H9 (cell line): ENCODE data around the gene SLC34A2. TPM values are rescaled to one million over a fixed set of nuclear protein-coding genes. Genes with fewer than 3 reads are reported as not detected.

Source experiments
- DNase-seq: peaks from one replicate; pipeline ENCODE4 v3.0.0-alpha.2; 2017
- H2AFZ ChIP-seq: one replicate; pipeline ENCODE4 v1.6.1; 2013; ENCODE audit warnings: mild to moderate bottlenecking, low read length, control low read depth, moderate library complexity
- H2AK5ac ChIP-seq: 2 replicates; pipeline ENCODE4 v1.6.1; 2013; ENCODE audit warnings: low read length, control low read depth, mixed read lengths; ENCODE audit not compliant: insufficient read length
- H2BK120ac ChIP-seq: one replicate; pipeline ENCODE4 v1.6.1; 2013; ENCODE audit warnings: low read depth, mild to moderate bottlenecking, low read length, control low read depth, inconsistent platforms; ENCODE audit not compliant: poor library complexity, severe bottlenecking
- H2BK12ac ChIP-seq: 2 replicates; pipeline ENCODE4 v1.6.1; 2013; ENCODE audit warnings: low read length, control low read depth, mixed read lengths, low read depth; ENCODE audit not compliant: insufficient read length
- H2BK15ac ChIP-seq: 2 replicates; pipeline ENCODE4 v1.6.1; 2013; ENCODE audit warnings: low read depth, low read length, control low read depth
- H2BK20ac ChIP-seq: one replicate; pipeline ENCODE4 v1.6.1; 2013; ENCODE audit warnings: low read depth, mild to moderate bottlenecking, low read length, control low read depth, inconsistent platforms; ENCODE audit not compliant: poor library complexity, severe bottlenecking
- H2BK5ac ChIP-seq: 2 replicates; pipeline ENCODE4 v1.6.1; 2013; ENCODE audit warnings: low read length, control low read depth, mixed read lengths; ENCODE audit not compliant: insufficient read length
- H3K14ac ChIP-seq: 2 replicates; pipeline ENCODE4 v1.6.1; 2013; ENCODE audit warnings: low read length, control low read depth; ENCODE audit not compliant: insufficient read depth
- H3K18ac ChIP-seq: 2 replicates; pipeline ENCODE4 v1.6.1; 2013; ENCODE audit warnings: low read depth, mild to moderate bottlenecking, mixed read lengths, low read length, control low read depth; ENCODE audit not compliant: insufficient read length
- H3K23ac ChIP-seq: 2 replicates; pipeline ENCODE4 v1.6.1; 2013; ENCODE audit warnings: low read length, control low read depth, mixed read lengths, low read depth; ENCODE audit not compliant: insufficient read length
- H3K23me2 ChIP-seq: 2 replicates; pipeline ENCODE4 v1.6.1; 2013; ENCODE audit warnings: low read depth, mild to moderate bottlenecking, mixed read lengths, low read length, control low read depth; ENCODE audit not compliant: insufficient read length, poor library complexity, severe bottlenecking
- H3K27ac ChIP-seq: 2 replicates; pipeline ENCODE4 v1.5.1; 2013; ENCODE audit warnings: low read length, control low read depth, mixed read lengths, low read depth; ENCODE audit not compliant: insufficient read length
- H3K27me3 ChIP-seq: 2 replicates; pipeline ENCODE4 v1.6.1; 2013; ENCODE audit warnings: low read length, control low read depth, inconsistent platforms; ENCODE audit not compliant: insufficient read depth
- H3K4ac ChIP-seq: 2 replicates; pipeline ENCODE4 v1.6.1; 2013; ENCODE audit warnings: low read depth, mild to moderate bottlenecking, control low read depth, inconsistent platforms, low read length, moderate library complexity
- H3K4me1 ChIP-seq: 2 replicates; pipeline ENCODE4 v1.6.1; 2013; ENCODE audit warnings: low read length, control low read depth, inconsistent platforms; ENCODE audit not compliant: insufficient read depth
- H3K4me2 ChIP-seq: 2 replicates; pipeline ENCODE4 v1.6.1; 2013; ENCODE audit warnings: low read length, control low read depth, mixed read lengths; ENCODE audit not compliant: insufficient read length, insufficient read depth
- H3K56ac ChIP-seq: 2 replicates; pipeline ENCODE4 v1.6.1; 2013; ENCODE audit warnings: low read depth, mild to moderate bottlenecking, mixed read lengths, low read length, control low read depth; ENCODE audit not compliant: insufficient read length
- H3K79me1 ChIP-seq: 2 replicates; pipeline ENCODE4 v1.6.1; 2013; ENCODE audit warnings: low read depth, mild to moderate bottlenecking, moderate library complexity, low read length, control low read depth, inconsistent platforms; ENCODE audit not compliant: insufficient read depth, poor library complexity, severe bottlenecking
- H3K79me2 ChIP-seq: 2 replicates; pipeline ENCODE4 v1.6.1; 2013; ENCODE audit warnings: low read length, control low read depth, inconsistent platforms; ENCODE audit not compliant: insufficient read depth
- H3K9ac ChIP-seq: 2 replicates; pipeline ENCODE4 v1.6.1; 2013; ENCODE audit warnings: low read length, control low read depth, mixed read lengths; ENCODE audit not compliant: insufficient read length; ENCODE audit errors: extremely low read depth
- H3K9me3 ChIP-seq: one replicate; pipeline ENCODE4 v1.6.1; 2013; ENCODE audit warnings: low read depth, low read length, inconsistent platforms; ENCODE audit not compliant: control insufficient read depth
- H3T11ph ChIP-seq: one replicate; pipeline ENCODE4 v1.6.1; 2013; ENCODE audit warnings: mild to moderate bottlenecking, low read length, control low read depth, inconsistent platforms
- H4K20me1 ChIP-seq: one replicate; pipeline ENCODE4 v1.6.1; 2013; ENCODE audit not compliant: control insufficient read depth, insufficient read length, insufficient read depth
- H4K5ac ChIP-seq: 2 replicates; pipeline ENCODE4 v1.6.1; 2013; ENCODE audit warnings: low read depth, mild to moderate bottlenecking, mixed read lengths, low read length, control low read depth; ENCODE audit not compliant: insufficient read length
- H4K8ac ChIP-seq: replicated peaks from 2 replicates; pipeline ENCODE4 v1.6.1; 2013; ENCODE audit warnings: low read length, control low read depth, mixed read lengths, low read depth; ENCODE audit not compliant: insufficient read length
- H4K91ac ChIP-seq: 2 replicates; pipeline ENCODE4 v1.6.1; 2013; ENCODE audit warnings: low read depth, mild to moderate bottlenecking, moderate library complexity, mixed read lengths, low read length, control low read depth; ENCODE audit not compliant: insufficient read length
- H3K27ac Mint-ChIP-seq, 3 experiments: 2 replicates in 2 of 3; 3 replicates in 1 of 3; pipeline ENCODE4 v1.8.0; 2020 to 2021; ENCODE audit warnings: mixed read lengths in 3 of 3, mild to moderate bottlenecking in 1 of 3, moderate library complexity in 1 of 3
- H3K27me3 Mint-ChIP-seq: 2 replicates; pipeline ENCODE4 v1.8.0; 2021; ENCODE audit warnings: low read depth, mild to moderate bottlenecking, moderate library complexity, mixed read lengths
- H3K36me3 Mint-ChIP-seq, 3 experiments: 2 replicates in 2 of 3; 3 replicates in 1 of 3; pipeline ENCODE4 v1.8.0; 2020 to 2021; ENCODE audit warnings: low read depth in 3 of 3, mixed read lengths in 3 of 3; ENCODE audit not compliant: insufficient read depth in 1 of 3
- H3K4me1 Mint-ChIP-seq, 2 experiments: 2 replicates each; pipeline ENCODE4 v1.8.0; 2020; ENCODE audit warnings: mixed read lengths in 2 of 2
- H3K4me3 Mint-ChIP-seq, 2 experiments: 2 replicates in 1 of 2; 3 replicates in 1 of 2; pipeline ENCODE4 v1.8.0; 2020 to 2021; ENCODE audit warnings: mild to moderate bottlenecking in 2 of 2, mixed read lengths in 2 of 2, moderate library complexity in 1 of 2
- H3K9me3 Mint-ChIP-seq, 2 experiments: 2 replicates in 1 of 2; 3 replicates in 1 of 2; pipeline ENCODE4 v1.8.0; 2020; ENCODE audit warnings: mild to moderate bottlenecking in 2 of 2, mixed read lengths in 2 of 2, moderate library complexity in 1 of 2
- CTCF ChIP-seq: fragments of 200-600 bp; sonication (generic); conservative IDR thresholded peaks from 3 replicates; pipeline ENCODE4 v1.8.0; 2021; ENCODE audit warnings: antibody characterized with exemption, mild to moderate bottlenecking
- WGBS: extraction: QIAGEN DNeasy Blood & Tissue Kit; methylation state at CpG from one replicate; pipeline ENCODE4 v1.1.7; 2013; ENCODE audit warnings: missing lambda C conversion rate, low lambda C conversion rate, mixed read lengths; ENCODE audit not compliant: insufficient read length; ENCODE audit errors: extremely low coverage; 5-methylcytosine and 5-hydroxymethylcytosine counted together
- total RNA-seq: library from RNA; stranded (reverse); gene quantifications from 2 replicates; pipeline ENCODE4 v1.2.1, GENCODE V29; 2021

Gene SLC34A2
- total RNA-seq, 1 experiment from 2014 or later, result 0.57 TPM

- no peaks in the 10 kb centered on the region for H3K27me3 ChIP-seq
- no peak overlapping the region for H2AFZ ChIP-seq
- H3K36me3 Mint-ChIP-seq, result peaks cover 0 to 1% (median 0%) of the 10 kb centered on the region in 3 experiments; a peak in 1 of 7 replicates
- no peak overlapping the region for H4K5ac ChIP-seq
- no peak overlapping the region for H3K4me2 ChIP-seq
- H3K9me3 Mint-ChIP-seq, result no peaks in the 10 kb centered on the region
- no peak overlapping the region for H2BK5ac ChIP-seq
- H2BK12ac ChIP-seq, result no peak overlapping the region
- H4K8ac ChIP-seq, result no peak overlapping the region
- no peak overlapping the region for H3K14ac ChIP-seq
- no peak overlapping the region for H3K56ac ChIP-seq
- H4K20me1 ChIP-seq, result no peaks in the 10 kb centered on the region
- H3K79me2 ChIP-seq, result no peaks in the 10 kb centered on the region
- H3K4me1 Mint-ChIP-seq, result no peaks in the 10 kb centered on the region
- H3K27me3 Mint-ChIP-seq, result peaks cover 4% of the 10 kb centered on the region
- H3K23me2 ChIP-seq, result no peaks in the 10 kb centered on the region
- no peak for TF ChIP-seq CTCF
- H2BK15ac ChIP-seq, result no peak overlapping the region
- H3K18ac ChIP-seq, result no peak overlapping the region
- no peaks in the 10 kb centered on the region; the same call in 1 of the 2 replicates for H3K4me1 ChIP-seq
- no peak overlapping the region for H2BK20ac ChIP-seq
- WGBS, result no CpG with 5 or more reads among the region's 4 CpGs
- H3K79me1 ChIP-seq, result no peaks in the 10 kb centered on the region
- H3K27ac Mint-ChIP-seq, result no peak overlapping the region; a peak in 2 of 7 replicates
- H3T11ph ChIP-seq, result no peak overlapping the region
- no peak overlapping the region for H3K27ac ChIP-seq
- no peak overlapping the region for H3K4me3 Mint-ChIP-seq
- DNase-seq, result no peak
- no peak overlapping the region for H2AK5ac ChIP-seq
- no peak overlapping the region for H2BK120ac ChIP-seq
- H4K91ac ChIP-seq, result no peak overlapping the region
- no peak overlapping the region for H3K23ac ChIP-seq
- H3K9me3 ChIP-seq, result no peaks in the 10 kb centered on the region
- no peak overlapping the region for H3K4ac ChIP-seq
- H3K9ac ChIP-seq, result no peak overlapping the region
These were observed 22.1 kb upstream of the SLC34A2 start for GRCh38 chr4:25633541-25633940.
